Erythroblast (primary cell): Measurements from ENCODE around the gene UBE2G2.

Experiments used
- GATA1 ChIP-seq: IDR thresholded peaks from 2 replicates; pipeline ENCODE4 v1.6.1; 2011; ENCODE audit warnings: low read depth, mild to moderate bottlenecking, control low read depth, low read length, moderate library complexity
- POLR2A ChIP-seq: IDR thresholded peaks from 2 replicates; pipeline ENCODE4 v1.6.1; 2011; ENCODE audit warnings: mild to moderate bottlenecking, low read length

DNA sequence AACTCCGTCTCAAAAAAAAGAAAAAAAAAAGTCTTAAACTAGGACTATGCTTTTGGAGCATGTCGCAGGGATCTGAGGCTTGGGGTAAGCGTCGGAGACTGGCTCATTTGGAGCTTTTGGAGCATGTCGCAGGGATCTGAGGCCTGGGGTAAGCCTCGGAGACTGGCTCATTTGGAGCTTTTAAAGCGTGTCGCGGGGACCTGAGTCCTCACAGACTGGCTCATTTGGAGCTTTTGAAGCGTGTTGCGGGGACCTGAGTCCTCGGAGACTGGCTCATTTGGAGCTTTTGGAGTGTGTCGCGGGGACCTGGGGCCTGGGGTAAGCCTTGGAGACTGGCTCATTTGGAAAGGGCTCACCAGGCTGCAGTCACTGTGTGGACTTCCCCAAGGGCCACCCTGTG, 76.7 kb downstream of the UBE2G2 start:
- TF ChIP-seq POLR2A (no peak), GATA1 (no peak)
